ENCODE measurements around the gene PGBD2. TPM values are rescaled to one million over a fixed set of nuclear protein-coding genes. Genes with fewer than 3 reads are reported as not detected.

The PGBD2 gene
- polyA plus RNA-seq, 1 donor (not counting 4 experiments of a cell fraction or from before 2014, with no cell fraction given): 5.1 TPM

DNA sequence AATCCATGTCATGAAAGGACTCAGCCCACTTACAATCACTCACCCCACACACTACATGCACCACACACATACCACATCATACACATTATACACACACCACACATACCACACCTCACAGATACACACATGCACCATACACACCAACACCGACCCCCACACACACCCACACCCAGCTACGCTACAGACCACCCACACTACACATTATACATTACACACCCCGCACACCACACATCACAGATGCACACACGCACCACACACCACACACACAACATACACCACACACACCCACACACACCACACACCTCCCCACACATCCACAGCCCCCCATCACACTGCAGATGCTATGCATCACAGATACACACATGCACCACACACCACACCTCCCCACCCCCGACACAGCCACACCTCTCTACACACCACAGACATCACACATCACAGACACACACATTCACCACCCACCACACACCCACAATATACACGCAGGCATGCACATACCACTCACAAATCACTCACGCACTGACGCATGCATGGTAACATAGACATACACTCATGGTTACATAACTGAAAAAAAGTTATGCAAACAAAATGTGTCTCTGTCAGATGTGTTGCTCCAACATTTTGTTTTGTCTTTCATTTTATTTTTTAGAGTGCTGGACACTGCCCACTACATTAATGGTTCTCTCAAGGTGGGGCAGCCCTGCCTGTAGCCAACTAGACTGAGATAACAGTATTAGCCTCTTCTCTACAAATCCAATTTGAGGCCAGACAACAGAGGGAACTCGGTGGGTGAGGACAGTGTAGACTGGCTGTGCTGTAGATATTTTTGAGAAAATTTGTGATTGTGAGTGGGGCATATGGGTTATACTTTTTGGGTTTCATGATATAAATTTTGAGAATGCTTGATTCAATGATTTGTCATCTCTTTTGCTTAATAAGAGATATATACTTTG lies 15.2 kb upstream of the PGBD2 start:
- dilution Hi-C loops (cut with MboI; ENCODE audit: extremely low pct_ligation_motif_present, low sequenced_read_pairs): no loop called here
- H3K27me3 ChIP-seq (ENCODE audit: control insufficient read depth, extremely low read depth, insufficient read depth, low read length): no peaks in the 10 kb centered on the region
- no peak overlapping the region for H3K27ac ChIP-seq (ENCODE audit: control insufficient read depth, insufficient read depth, low read length)
- no peaks in the 10 kb centered on the region for H3K4me1 ChIP-seq (ENCODE audit: control insufficient read depth, extremely low read depth, insufficient read depth, low read length)
- no peaks in the 10 kb centered on the region for H3K36me3 ChIP-seq (ENCODE audit: control insufficient read depth in 2 of 2, extremely low read depth in 1 of 2, insufficient read depth in 2 of 2, low read length in 2 of 2)
- no peaks in the 10 kb centered on the region for H3K9me1 ChIP-seq (ENCODE audit: control insufficient read depth, extremely low read depth, insufficient read depth, low read length)
- no peaks in the 10 kb centered on the region for H3K9me3 ChIP-seq (ENCODE audit: control insufficient read depth, low read depth, low read length)
- DNase-seq (ENCODE audit: low read depth, low spot score) (no peak), FAIRE-seq (no peak)
- H3K9ac ChIP-seq (ENCODE audit: control insufficient read depth, extremely low read depth, insufficient read depth, low read length): no peak overlapping the region
- no peak overlapping the region for H3K4me2 ChIP-seq (ENCODE audit: control insufficient read depth, extremely low read depth, insufficient read depth, low read depth, low read length)
- no peak overlapping the region for H2AFZ ChIP-seq (ENCODE audit: control insufficient read depth, low read length)
- no peaks in the 10 kb centered on the region for H4K20me1 ChIP-seq (ENCODE audit: control insufficient read depth, extremely low read depth, insufficient read depth, low read length)
- no peak overlapping the region for H3K4me3 ChIP-seq (ENCODE audit: control insufficient read depth in 2 of 3, extremely low read depth in 1 of 3, insufficient read depth in 2 of 3, low read depth in 1 of 3, low read length in 3 of 3)
- H3K79me2 ChIP-seq (ENCODE audit: control insufficient read depth, insufficient read depth, low read length): no peaks in the 10 kb centered on the region
- TF ChIP-seq EZH2 (IDR thresholded peaks at IDR 0.05; ENCODE audit: low read length): no peak
- TF ChIP-seq, protein P1, sequence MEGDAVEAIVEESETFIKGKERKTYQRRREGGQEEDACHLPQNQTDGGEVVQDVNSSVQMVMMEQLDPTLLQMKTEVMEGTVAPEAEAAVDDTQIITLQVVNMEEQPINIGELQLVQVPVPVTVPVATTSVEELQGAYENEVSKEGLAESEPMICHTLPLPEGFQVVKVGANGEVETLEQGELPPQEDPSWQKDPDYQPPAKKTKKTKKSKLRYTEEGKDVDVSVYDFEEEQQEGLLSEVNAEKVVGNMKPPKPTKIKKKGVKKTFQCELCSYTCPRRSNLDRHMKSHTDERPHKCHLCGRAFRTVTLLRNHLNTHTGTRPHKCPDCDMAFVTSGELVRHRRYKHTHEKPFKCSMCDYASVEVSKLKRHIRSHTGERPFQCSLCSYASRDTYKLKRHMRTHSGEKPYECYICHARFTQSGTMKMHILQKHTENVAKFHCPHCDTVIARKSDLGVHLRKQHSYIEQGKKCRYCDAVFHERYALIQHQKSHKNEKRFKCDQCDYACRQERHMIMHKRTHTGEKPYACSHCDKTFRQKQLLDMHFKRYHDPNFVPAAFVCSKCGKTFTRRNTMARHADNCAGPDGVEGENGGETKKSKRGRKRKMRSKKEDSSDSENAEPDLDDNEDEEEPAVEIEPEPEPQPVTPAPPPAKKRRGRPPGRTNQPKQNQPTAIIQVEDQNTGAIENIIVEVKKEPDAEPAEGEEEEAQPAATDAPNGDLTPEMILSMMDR (optimal IDR thresholded peaks at IDR 0.05 in 1 of 3, IDR thresholded peaks at IDR 0.05 in 1 of 3, conservative IDR thresholded peaks at IDR 0.05 in 1 of 3; ENCODE audit: extremely low read depth in 1 of 3, insufficient read depth in 2 of 3, low read length in 3 of 3): no peak

DNA sequence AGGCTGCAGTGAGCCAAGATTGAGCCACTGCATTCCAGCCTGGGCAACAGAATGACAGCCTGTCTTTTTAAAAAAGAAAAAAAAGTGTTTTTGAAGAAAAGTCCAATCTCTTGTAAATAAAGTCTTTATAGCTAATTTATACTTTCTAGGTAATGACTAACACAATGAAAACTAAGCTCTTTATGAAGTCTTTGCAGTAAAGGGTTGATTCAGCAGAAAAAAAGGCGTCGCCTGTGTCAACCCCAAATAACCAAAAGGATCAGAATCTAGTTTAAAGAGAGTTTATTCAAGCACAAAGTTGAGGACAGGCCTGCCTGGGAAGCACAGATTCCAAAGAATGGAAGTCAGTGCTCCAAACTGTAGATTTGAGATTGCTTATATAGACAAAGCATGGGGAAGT lies 14.3 kb upstream of the PGBD2 start:
- H3K27ac ChIP-seq (ENCODE audit: control insufficient read depth, insufficient read depth, low read length): no peak overlapping the region
- no peaks in the 10 kb centered on the region for H4K20me1 ChIP-seq (ENCODE audit: control insufficient read depth, extremely low read depth, insufficient read depth, low read length)
- no peaks in the 10 kb centered on the region for H3K9me1 ChIP-seq (ENCODE audit: control insufficient read depth, extremely low read depth, insufficient read depth, low read length)
- TF ChIP-seq, protein P1 (optimal IDR thresholded peaks at IDR 0.05 in 1 of 3, IDR thresholded peaks at IDR 0.05 in 1 of 3, conservative IDR thresholded peaks at IDR 0.05 in 1 of 3; ENCODE audit: extremely low read depth in 1 of 3, insufficient read depth in 2 of 3, low read length in 3 of 3): no peak
- TF ChIP-seq EZH2 (IDR thresholded peaks at IDR 0.05; ENCODE audit: low read length): no peak
- dilution Hi-C loops (cut with MboI; ENCODE audit: extremely low pct_ligation_motif_present, low sequenced_read_pairs): no loop called here
- H3K4me3 ChIP-seq (ENCODE audit: control insufficient read depth in 2 of 3, extremely low read depth in 1 of 3, insufficient read depth in 2 of 3, low read depth in 1 of 3, low read length in 3 of 3): no peak overlapping the region
- no peaks in the 10 kb centered on the region for H3K79me2 ChIP-seq (ENCODE audit: control insufficient read depth, insufficient read depth, low read length)
- FAIRE-seq (no peak), DNase-seq (ENCODE audit: low read depth, low spot score) (no peak)
- no peaks in the 10 kb centered on the region for H3K9me3 ChIP-seq (ENCODE audit: control insufficient read depth, low read depth, low read length)
- H3K36me3 ChIP-seq (ENCODE audit: control insufficient read depth in 2 of 2, extremely low read depth in 1 of 2, insufficient read depth in 2 of 2, low read length in 2 of 2): no peaks in the 10 kb centered on the region
- H3K4me2 ChIP-seq (ENCODE audit: control insufficient read depth, extremely low read depth, insufficient read depth, low read depth, low read length): no peak overlapping the region
- H3K27me3 ChIP-seq (ENCODE audit: control insufficient read depth, extremely low read depth, insufficient read depth, low read length): no peaks in the 10 kb centered on the region
- no peak overlapping the region for H3K9ac ChIP-seq (ENCODE audit: control insufficient read depth, extremely low read depth, insufficient read depth, low read length)
- no peak overlapping the region for H2AFZ ChIP-seq (ENCODE audit: control insufficient read depth, low read length)
- no peaks in the 10 kb centered on the region for H3K4me1 ChIP-seq (ENCODE audit: control insufficient read depth, extremely low read depth, insufficient read depth, low read length)

All from keratinocyte (primary cell).